OCI-LY7 (cell line): ENCODE measurements around the gene CELF4.

Experiments
- CTCF ChIP-seq: fragments of 200-600 bp; sonication (generic); conservative IDR thresholded peaks from 2 replicates; pipeline ENCODE4 v1.5.1; 2014; ENCODE audit warnings: mild to moderate bottlenecking, antibody characterized with exemption, low read length, moderate library complexity, mixed read lengths
- EZH2phosphoT487 ChIP-seq: fragments of 200-600 bp; sonication (generic); IDR thresholded peaks from 2 replicates; pipeline ENCODE4 v1.6.1; 2018; ENCODE audit warnings: low read depth, borderline replicate concordance, mild to moderate bottlenecking, mixed run types, antibody characterized with exemption, low read length, moderate library complexity, mixed read lengths

- no peak for TF ChIP-seq CTCF
- TF ChIP-seq EZH2phosphoT487: no peak
Observed at GRCh38 chr18:37393945-37394609, 171.5 kb downstream of the CELF4 start.
